Medulla oblongata (tissue), 1 donor: ENCODE measurements around the gene MRPL18.
"Not testable (repeated sequence)": the region's sequence is repeated elsewhere in the genome, so short reads cannot be mapped to it uniquely, and the experiment has no call there.

ENCODE experiments used
- DNase-seq: peaks from one replicate; pipeline ENCODE4 v3.0.0-alpha.2; 2015; ENCODE audit errors: extremely low spot score

MRPL18 gene

DNA sequence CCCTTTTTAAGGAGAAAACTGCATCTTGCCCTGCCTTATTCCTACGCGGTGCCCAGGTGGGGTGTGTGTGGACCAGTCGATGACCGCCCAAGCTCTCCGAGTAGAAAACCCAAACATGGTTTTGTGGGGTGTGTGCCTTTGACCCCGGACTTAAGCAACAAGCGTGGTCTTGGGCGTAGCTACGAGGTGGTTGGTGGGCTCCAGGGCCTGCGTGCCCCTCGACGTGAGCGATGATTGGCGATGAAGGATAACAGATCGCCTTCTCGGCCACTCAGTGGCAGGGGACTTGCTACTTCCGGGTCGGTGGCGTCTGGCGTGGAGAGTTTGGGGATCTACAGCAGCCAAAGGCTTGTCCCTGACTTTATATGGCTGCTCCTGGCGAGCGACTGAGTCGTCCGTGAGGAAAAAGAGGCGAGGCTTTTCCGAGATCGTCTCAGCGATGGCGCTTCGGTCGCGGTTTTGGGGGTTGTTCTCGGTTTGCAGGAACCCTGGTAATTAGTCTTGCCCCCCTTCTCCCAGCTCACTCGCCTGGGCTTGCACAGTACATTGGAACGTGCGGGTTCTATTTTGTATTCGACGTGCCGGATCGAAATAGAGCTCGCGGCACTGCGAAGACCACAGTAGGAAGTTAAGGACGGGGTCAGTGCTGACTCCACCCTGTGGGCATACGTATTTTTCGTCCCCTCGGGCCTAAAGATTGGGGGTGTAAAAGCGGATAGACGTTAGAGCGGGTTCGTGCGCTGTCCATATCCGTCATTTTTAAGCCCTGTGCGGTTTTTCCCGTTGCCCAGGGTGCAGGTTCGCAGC lies at the start of gene MRPL18:
Gene MRPL18, plus strand, starts transcription at position 319 of the 807 bp plus-strand sequence. Its CDS starts 121 bp downstream, at position 440.
- DNase-seq, result peak; percentile 99

DNA sequence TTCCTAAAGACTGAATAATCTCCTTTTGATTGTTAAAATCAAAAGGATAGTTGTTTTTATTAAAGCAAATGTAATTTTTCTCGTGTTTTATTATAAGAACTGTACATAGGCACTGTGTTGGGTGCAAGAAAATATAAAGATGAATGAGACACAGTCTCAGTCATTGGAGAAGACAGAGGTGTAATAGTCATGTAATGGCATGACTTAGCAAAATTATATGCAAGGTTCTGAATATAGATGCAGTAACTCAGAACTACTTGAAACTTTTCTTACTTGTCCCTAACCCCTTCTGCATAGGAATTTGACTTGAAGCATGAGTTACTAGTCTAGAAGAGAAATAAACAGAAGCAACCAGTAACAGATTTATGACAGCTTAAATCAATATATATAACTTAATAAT lies 48.1 kb upstream of the MRPL18 start:
- DNase-seq, result no peak

DNA sequence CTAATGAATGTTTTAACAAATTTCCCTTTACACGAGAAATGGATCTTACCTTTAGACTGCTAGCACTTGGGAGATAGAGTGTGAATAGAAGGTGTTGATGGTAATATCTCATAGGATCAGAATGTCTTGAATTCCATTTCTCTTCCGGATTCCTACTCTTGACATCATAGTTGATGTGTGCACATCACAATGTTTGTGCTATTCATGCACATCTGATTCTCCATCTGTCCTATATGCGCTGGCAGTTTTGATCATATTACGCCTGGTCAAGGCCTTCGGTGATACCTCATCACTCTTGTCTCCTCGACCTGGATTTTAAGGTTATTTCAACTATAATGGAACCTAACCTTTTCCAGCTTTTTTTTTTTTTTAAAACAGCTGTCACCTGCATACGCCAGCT lies 45.2 kb upstream of the MRPL18 start:
- DNase-seq, result no peak

DNA sequence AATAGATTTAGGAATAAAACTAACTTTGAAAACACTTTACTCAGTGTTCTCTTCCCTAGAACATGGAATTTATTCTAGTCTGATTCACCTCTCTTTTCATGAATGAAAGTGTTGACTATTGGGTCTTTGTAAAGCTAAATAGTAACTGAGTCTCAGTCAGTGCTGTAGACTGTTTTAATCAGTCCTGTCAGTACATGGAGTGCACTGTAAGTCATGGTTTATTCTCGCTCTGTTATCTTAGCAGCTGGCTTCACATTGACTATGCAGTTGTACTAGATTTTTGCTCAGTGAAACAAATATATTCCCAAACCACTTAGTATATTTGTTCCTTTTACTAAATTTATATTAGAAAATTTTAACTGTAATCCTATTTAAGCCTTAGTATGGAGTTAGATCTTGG lies 43.5 kb upstream of the MRPL18 start:
- no peak for DNase-seq

DNA sequence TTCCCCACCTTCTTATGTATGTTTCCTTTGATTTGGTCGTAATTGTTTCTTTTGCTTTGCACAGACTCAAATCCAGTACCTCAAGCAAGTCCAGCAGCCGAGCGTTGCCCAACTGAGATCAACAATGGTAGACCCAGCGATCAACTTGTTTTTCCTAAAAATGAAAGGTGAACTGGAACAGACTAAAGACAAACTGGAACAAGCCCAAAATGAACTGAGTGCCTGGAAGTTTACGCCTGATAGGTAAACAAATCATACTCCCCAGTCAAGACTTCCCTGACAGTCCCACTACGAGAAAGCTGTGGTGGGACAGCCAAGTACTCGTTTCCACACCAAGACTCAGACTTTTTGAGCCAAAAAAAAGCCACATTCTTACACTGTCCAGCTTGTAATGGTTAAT lies 42.1 kb upstream of the MRPL18 start:
- DNase-seq, result not testable (repeated sequence)

DNA sequence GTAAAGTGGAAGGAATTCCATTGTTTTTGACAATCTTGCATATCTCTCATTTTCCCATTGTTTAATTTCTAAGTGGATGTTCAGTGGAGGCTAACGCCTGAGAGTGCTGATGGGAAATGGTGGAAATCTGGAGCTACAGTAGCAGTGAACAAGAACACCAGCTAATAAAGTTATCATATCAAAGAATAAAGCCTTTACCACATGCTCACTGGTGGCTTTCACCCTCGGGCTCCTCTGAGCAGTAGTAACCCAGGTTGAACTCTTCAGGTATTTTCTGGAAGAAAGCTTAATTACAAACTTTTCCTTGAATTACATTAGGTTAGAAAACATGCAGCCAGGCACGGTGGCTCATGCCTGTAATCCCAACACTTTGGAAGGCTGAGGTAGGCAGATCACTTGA lies 38.8 kb upstream of the MRPL18 start:
- DNase-seq, result no peak

DNA sequence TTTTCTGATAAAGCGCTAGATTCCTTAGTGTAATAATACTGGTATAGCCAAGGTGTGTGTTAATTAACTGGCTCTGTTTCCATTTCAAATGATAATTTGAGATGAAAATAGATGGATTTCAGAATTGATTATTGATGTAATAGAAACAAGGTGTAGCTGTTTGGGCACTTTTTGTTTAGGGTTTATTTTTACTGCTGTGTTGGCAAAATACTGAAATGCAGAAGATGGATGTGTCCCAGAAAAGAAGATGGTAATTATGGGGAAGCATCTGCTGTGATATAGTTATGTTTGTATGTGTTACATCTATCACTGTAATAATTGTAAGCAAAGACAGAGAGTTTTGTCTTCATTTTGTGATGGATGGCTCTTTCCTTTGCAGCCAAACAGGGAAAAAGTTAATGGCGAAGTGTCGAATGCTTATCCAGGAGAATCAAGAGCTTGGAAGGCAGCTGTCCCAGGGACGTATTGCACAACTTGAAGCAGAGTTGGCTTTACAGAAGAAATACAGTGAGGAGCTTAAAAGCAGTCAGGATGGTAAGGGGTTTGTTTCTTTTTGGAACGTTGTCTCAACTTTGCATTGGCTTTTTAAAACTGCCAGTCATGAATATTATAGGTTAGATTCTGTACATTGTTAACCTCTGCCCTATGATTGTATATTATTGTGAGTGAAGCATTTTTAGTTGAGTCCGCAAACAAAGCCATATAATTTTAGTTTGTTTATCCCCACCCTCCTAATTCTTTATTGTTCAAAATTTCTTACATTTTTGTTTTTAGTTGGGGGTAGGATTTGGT lies 37.0 kb upstream of the MRPL18 start:
- no peak for DNase-seq

DNA sequence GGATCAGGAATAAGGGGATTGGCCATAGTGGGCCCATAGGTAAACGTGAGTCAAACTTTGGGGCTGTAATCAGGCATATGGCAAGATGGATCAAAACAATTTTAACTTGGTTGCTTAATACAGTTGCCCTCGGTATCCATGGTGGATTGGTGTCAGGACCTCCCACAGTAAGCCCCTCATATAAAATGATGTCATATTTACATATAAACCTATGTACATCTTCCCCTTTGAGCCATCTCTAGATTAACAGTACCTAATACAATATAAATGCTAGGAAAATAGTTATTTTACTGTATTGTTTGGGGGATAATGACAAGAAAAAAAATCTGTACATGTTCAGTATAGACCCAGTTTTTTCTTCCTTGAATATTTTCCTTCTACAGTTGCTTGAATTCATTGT lies 35.9 kb upstream of the MRPL18 start:
- no peak for DNase-seq

DNA sequence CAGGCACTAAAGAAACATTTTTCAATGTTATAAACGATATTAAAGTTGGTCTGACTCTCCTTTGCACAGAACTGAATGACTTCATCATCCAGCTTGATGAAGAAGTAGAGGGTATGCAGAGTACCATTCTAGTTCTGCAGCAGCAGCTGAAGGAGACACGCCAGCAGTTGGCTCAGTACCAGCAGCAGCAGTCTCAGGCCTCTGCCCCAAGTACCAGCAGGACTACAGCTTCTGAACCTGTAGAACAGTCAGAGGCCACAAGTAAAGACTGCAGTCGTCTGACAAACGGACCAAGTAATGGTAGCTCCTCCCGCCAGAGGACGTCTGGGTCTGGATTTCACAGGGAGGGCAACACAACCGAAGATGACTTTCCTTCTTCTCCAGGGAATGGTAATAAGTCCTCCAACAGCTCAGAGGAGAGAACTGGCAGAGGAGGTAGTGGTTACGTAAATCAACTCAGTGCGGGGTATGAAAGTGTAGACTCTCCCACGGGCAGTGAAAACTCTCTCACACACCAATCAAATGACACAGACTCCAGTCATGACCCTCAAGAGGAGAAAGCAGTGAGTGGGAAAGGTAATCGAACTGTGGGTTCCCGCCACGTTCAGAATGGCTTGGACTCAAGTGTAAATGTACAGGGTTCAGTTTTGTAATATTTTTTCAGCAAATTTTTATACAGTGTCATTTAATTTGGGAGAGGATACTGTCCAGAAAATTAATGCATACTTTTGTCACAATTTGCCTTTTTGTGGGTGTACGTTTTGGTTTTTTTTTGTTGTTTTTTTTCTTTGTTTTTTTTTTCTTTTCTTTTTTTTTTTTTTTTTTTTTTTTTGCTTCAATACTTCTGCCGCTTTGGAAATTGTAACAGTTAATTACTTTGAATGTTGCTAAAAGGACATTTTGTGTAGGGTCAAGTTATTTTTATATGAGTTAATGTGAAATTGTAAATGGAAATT lies 35.0 kb upstream of the MRPL18 start:
- no peak for DNase-seq

DNA sequence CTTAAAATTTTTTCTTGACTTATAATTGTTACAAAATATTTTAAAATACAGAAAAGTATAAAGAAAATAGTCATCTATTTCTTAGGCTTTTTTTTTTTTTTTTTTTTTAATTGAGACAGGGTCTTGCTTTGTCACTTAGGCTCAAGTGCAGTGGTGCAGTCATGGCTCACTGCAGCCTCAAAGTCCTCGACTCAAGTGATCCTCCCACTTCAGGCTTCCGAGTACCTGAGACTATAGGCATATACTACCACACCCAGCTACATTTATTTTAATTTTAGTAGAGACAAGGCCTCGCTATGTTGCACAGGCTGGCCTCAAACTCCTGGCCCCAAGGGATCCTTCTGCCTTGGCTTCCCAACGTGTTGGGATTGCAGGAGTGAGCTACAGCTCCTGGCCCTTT lies 33.8 kb upstream of the MRPL18 start:
- DNase-seq, result no peak

DNA sequence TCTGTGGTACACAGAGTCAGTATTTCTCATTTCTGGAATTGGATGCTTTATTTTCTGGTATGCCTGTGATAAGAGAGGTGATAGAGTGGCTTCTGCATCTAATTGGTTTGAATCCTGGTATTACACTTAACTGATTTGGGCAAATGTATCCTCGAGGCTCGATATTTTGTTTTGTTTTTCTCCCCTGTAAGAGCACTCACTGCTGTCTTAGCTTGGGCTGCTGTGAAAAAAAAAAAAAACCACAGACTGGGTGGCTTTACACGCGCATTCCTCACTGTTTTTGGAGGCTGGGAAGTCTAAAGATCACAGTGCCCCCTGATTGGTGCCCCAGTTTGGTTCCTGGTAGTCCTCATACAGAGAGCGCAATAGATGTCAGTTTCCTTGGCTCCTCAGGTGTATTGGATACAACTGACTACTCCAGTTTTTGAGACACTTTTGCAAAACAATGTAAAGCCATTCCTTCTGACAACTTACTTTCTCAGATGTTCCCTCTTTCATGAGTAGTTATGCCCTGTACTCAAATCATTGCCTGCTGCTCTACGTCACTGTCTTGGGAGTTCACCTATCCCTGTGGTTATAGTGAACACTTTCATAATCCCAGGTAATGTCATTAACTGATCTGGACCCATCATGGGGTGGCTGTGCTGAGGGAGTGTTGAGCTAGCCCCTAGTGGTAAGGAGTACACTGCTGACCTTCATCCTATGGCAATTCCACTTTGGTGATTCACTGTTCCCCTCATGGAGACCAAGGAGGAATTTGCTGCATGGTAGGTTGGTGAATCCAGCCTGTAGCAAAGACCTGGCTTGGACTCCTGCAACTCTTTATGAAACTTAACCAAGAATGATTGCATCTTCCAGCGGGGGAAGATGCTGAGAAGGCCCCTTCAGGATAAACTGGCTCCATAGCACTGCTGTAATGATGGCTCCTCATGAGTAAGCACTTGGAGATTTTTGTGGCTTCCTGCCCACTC lies 32.0 kb upstream of the MRPL18 start:
- DNase-seq, result no peak

DNA sequence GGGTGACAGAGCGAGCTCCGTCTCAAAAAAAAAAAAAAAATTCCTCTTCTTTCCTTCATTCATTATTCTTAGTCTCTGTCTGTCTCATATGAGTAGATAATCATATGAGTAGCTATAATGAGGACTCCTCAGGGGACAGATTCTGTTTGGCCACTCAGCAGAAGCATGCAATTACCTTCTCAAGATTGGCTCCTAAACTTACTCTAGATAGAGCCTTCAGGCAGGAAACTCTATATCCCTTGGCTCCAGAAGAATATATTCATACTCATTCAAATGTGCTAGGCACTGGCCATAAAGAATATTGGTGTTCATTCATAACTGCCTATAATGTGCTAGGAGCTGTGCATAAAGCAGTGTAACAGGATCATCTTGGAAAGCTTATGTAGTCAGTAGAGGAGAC lies 30.6 kb upstream of the MRPL18 start:
- no peak for DNase-seq

DNA sequence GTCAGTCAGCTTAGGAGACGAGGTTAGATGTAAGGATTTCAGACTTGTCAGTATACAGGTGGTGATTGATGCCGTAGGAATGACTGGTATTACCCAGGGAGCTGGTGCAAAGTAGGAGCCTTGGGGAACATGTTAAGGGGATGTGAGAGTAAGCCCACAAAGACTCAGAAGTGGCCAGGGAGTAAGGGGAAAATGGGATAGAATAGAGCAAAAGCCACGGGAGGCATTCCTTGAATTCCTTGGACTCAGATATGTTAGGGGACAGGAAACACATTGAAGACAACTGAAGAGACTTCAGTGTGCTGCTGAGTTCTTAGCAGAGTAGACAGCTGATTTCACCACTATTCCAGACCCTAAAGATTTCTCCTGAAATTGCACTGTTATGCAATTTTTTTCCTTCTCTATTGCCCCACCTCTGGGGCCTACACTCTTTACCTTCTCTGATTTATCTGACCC lies 29.6 kb upstream of the MRPL18 start:
- no peak for DNase-seq

DNA sequence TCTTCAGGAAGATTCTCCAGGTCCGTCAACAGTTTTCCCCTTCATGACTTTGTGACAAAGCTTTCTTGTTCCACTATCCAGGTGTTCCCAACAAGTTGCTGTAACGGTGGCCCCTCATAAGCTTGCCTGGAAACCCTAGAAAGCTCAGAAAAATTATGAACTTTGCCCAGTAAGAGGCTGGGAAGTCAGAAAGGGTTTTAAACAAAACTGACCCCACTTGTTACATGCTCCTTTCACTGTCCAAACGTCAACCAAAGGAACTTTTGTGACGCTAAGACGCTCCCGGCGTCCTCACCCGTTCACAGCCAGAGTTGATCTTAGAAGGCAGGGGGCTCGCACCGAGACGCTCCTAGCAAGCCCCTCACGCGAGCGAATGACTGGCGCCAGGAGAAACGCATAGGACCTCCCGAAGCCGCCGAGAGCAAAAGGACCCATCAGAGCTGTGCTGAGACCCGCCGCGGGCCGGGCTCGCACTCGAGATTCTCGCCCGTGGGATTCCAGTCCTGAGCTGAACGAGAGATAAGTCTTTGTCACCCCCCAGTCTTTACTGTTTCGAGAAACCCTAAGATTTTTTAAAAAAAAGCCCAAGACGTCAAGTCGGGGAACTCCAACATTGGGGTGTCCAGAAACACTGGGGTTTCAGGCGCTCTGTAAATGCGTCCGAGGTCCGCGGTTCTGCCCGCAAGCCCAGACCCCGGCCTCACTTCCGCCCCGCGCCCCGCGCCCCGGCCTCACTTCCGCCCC lies 29.0 kb upstream of the MRPL18 start:
- peak; percentile 10 for DNase-seq

DNA sequence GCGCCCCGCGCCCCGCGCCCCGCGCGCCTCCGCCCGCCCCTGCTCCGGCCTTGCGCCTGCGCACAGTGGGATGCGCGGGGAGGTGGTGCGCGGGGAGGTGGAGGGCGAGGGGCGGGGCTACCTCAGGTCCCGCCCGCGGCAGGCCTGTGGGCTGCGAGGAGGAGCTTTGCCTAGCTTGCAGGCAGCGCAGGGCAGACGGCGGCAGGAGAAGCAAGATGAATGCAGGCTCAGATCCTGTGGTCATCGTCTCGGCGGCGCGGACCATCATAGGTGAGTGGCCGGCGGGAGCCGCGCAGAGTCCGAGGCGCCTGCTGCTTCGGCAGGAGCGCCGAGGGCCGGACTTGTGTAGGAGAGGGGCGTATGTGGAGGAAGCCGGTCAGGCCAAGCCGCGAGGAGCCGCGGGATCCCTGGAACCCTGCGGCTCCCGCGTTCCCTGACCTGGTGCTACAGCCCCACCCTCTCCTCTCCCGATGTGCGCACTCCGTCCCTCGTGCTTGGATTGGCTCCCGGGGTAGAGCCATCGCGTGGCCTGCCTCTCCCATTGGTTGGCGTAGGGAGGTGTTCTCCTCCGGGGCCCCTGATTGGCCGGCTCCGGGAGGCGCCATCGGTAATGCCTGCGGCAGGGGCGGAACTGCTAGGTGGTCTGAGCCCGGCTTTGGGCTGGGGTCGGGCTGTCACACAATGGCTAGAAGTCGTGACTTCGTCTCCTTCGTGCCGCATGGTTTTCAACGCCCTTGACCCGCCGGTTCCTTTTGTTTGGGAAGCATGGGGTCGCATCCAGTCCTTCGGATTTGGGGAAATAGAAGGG lies 28.2 kb upstream of the MRPL18 start, which contains the start of gene ACAT2:
Gene ACAT2, plus strand, starts transcription at position 173 of the 808 bp plus-strand sequence. Its CDS starts 43 bp downstream, at position 216.
- peak; percentile 99 for DNase-seq

DNA sequence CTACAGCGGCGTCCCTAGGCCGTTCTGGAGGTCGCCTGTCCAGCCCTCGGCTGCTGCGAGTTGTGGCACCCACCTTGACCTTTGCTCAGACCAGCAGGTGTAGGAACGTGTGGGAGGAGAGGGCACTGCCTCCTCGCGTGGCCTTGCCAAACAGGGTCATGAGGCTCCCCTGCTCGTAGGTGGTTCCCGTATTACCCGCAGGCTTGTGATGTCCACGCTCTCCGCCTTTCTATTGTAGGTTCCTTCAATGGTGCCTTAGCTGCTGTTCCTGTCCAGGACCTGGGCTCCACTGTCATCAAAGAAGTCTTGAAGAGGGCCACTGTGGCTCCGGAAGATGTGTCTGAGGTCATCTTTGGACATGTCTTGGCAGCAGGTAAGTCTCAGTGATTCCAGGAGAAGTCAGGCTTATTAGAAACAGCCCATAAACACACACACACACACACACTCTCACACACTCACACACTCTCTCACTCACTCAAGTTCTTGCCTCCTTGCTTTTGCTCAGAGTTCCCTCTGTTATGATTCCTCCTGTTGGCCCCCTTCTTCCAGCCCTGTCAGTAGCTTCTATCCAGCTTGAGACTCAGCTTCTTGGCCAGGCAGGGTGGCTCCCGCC lies 27.5 kb upstream of the MRPL18 start:
- DNase-seq, result peak; percentile 37

DNA sequence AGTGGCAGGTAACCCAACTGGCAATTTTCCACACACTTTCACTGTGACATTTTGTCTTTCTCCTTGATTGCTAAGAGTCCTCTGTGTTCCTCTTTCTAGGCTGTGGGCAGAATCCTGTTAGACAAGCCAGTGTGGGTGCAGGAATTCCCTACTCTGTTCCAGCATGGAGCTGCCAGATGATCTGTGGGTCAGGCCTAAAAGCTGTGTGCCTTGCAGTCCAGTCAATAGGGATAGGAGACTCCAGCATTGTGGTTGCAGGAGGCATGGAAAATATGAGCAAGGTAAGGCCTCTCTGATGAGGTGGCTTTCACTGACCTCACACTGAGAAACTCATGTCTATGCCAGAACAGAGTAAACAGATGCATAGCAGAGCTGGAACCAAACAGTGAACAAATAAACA lies 23.4 kb upstream of the MRPL18 start:
- no peak for DNase-seq

DNA sequence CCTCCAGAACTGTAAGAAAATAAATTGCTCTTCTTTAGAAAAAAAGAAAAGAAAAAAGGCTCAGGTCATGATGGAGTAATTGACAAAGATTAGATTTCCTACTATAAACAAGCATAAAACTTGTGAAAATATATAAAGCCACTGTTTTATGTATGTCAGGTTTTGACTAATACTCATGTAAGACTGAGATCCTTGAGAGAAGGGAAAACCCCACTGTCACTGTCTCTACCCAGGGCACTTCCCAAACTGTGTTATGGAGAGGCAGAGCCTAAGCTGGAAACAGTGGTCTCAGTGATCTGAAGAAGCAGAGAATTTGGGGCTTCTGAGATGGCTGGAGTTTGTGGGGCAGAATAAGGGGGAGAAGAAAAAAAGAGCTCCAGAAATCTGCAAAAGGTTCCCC lies 20.8 kb upstream of the MRPL18 start:
- DNase-seq, result no peak
